HG02884 (cell line): ENCODE data around the gene KISS1R.

Experiments
- ATAC-seq: cut with Tn5 transposase; IDR thresholded peaks from one replicate; pipeline ENCODE4 v1.9.1; 2021; ENCODE audit warnings: mild to moderate bottlenecking, moderate library complexity; ENCODE audit not compliant: unreplicated experiment

KISS1R gene

DNA sequence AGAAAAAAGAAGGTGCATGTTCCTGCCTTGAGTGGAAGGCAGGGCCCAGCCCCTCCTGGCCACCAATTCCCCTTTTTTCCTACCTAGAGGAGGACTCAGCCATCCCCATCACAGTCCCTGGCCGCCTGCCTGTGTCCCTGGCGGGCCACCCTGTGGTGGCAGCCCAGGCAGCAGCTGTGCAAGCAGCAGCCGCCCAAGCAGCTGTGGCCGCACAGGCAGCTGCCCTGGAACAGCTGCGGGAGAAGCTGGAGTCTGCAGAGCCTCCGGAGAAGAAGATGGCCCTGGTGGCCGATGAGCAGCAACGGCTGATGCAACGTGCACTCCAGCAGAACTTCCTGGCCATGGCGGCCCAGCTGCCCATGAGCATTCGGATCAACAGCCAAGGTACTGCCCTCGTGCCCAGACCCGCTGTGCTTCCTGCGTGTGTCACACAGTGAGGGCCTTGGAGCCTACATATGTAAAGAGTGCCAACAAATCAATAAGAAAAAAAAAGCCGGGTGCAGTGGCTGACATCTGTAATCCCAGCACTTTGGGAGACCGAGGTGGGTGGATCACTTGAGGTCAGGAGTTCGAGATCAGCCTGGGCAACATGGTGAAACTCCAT is 49.5 kb downstream of the KISS1R start:
- no peak for ATAC-seq
